Measurements from ENCODE around the gene MARCKS.

Gene MARCKS

GRCh38 chr6:113848280-113848679, 8.9 kb upstream of the MARCKS start:
- H3K4me3 ChIP-seq (ENCODE audit: low read length in 2 of 2): no peak overlapping the region
- no peak overlapping the region for H3K27ac ChIP-seq (replicated peaks; ENCODE audit: low read length)
- H2BK15ac ChIP-seq (ENCODE audit: low read length): no peak overlapping the region
- no peaks in the 10 kb centered on the region for H3K9me3 ChIP-seq (replicated peaks in 1 of 2; ENCODE audit: control insufficient read depth in 2 of 2, insufficient read depth in 1 of 2, low read depth in 1 of 2, low read length in 2 of 2)
- H4K91ac ChIP-seq (ENCODE audit: low read depth, low read length, poor library complexity): no peak overlapping the region
- no peak overlapping the region for H2AFZ ChIP-seq (ENCODE audit: low read length)
- H3K79me1 ChIP-seq (ENCODE audit: low read depth, low read length): no peaks in the 10 kb centered on the region
- no peaks in the 10 kb centered on the region for H3K4me1 ChIP-seq (ENCODE audit: control insufficient read depth in 2 of 2, insufficient read depth in 1 of 2, low read depth in 1 of 2, low read length in 2 of 2)
- H3K36me3 ChIP-seq (replicated peaks in 1 of 2; ENCODE audit: control insufficient read depth in 2 of 2, insufficient read depth in 2 of 2, low read length in 2 of 2): no peaks in the 10 kb centered on the region
- no peak overlapping the region for H2BK5ac ChIP-seq (ENCODE audit: low read length)
- H3K14ac ChIP-seq (ENCODE audit: low read length): no peak overlapping the region
- no peak overlapping the region for H3K4ac ChIP-seq (ENCODE audit: low read length)
- no peak overlapping the region for H2AK5ac ChIP-seq (ENCODE audit: low read depth, low read length)
- no peaks in the 10 kb centered on the region for H3K27me3 ChIP-seq (ENCODE audit: control insufficient read depth in 3 of 3, insufficient read depth in 3 of 3, low read depth in 1 of 3, low read length in 3 of 3)
- H2BK120ac ChIP-seq (ENCODE audit: low read depth, low read length): no peak overlapping the region
- H3K4me2 ChIP-seq (ENCODE audit: insufficient read depth, low read length, poor library complexity, severe bottlenecking): no peak overlapping the region
- H4K8ac ChIP-seq (ENCODE audit: low read depth, low read length): no peak overlapping the region
- no peak overlapping the region for H3K23ac ChIP-seq (ENCODE audit: low read depth, low read length, poor library complexity)
- no peak overlapping the region for H3K9ac ChIP-seq (ENCODE audit: low read depth, low read length, poor library complexity)
- no peak overlapping the region for H2BK12ac ChIP-seq (ENCODE audit: low read length)
- H3K18ac ChIP-seq (ENCODE audit: low read length): no peak overlapping the region
- no peak for DNase-seq (ENCODE audit: low spot score)

- H2BK15ac ChIP-seq (ENCODE audit: low read length): no peak overlapping the region
- no peak overlapping the region for H3K4ac ChIP-seq (ENCODE audit: low read length)
- no peak overlapping the region for H2BK12ac ChIP-seq (ENCODE audit: low read length)
- no peak overlapping the region for H2BK120ac ChIP-seq (ENCODE audit: low read depth, low read length)
- H4K91ac ChIP-seq (ENCODE audit: low read depth, low read length, poor library complexity): no peak overlapping the region
- H3K4me3 ChIP-seq (ENCODE audit: low read length in 2 of 2): no peak overlapping the region
- no peaks in the 10 kb centered on the region for H3K4me1 ChIP-seq (ENCODE audit: control insufficient read depth in 2 of 2, insufficient read depth in 1 of 2, low read depth in 1 of 2, low read length in 2 of 2)
- H3K9ac ChIP-seq (ENCODE audit: low read depth, low read length, poor library complexity): no peak overlapping the region
- no peaks in the 10 kb centered on the region for H3K9me3 ChIP-seq (replicated peaks in 1 of 2; ENCODE audit: control insufficient read depth in 2 of 2, insufficient read depth in 1 of 2, low read depth in 1 of 2, low read length in 2 of 2)
- H3K4me2 ChIP-seq (ENCODE audit: insufficient read depth, low read length, poor library complexity, severe bottlenecking): no peak overlapping the region
- no peak overlapping the region for H2AK5ac ChIP-seq (ENCODE audit: low read depth, low read length)
- DNase-seq (ENCODE audit: low spot score): no peak
- no peak overlapping the region for H2BK5ac ChIP-seq (ENCODE audit: low read length)
- H3K23ac ChIP-seq (ENCODE audit: low read depth, low read length, poor library complexity): no peak overlapping the region
- H3K27ac ChIP-seq (replicated peaks; ENCODE audit: low read length): no peak overlapping the region
- H2AFZ ChIP-seq (ENCODE audit: low read length): no peak overlapping the region
- WGBS, 2 donors (ENCODE audit: extremely low coverage in 2 of 2, insufficient read length in 2 of 2, insufficient replicate concordance in 1 of 2): no CpG with 5 or more reads among the region's 1 CpG
- H3K18ac ChIP-seq (ENCODE audit: low read length): no peak overlapping the region
- H4K8ac ChIP-seq (ENCODE audit: low read depth, low read length): no peak overlapping the region
- H3K14ac ChIP-seq (ENCODE audit: low read length): no peak overlapping the region
- H3K36me3 ChIP-seq (replicated peaks in 1 of 2; ENCODE audit: control insufficient read depth in 2 of 2, insufficient read depth in 2 of 2, low read length in 2 of 2): no peaks in the 10 kb centered on the region
- H3K79me1 ChIP-seq (ENCODE audit: low read depth, low read length): no peaks in the 10 kb centered on the region
- H3K27me3 ChIP-seq (ENCODE audit: control insufficient read depth in 3 of 3, insufficient read depth in 3 of 3, low read depth in 1 of 3, low read length in 3 of 3): no peaks in the 10 kb centered on the region
These were observed 8.3 kb upstream of the MARCKS start for GRCh38 chr6:113848811-113849210.

GRCh38 chr6:113853252-113853651, 3.9 kb upstream of the MARCKS start:
- no peak overlapping the region for H3K4ac ChIP-seq (ENCODE audit: low read length)
- no peak overlapping the region for H3K14ac ChIP-seq (ENCODE audit: low read length)
- no peak overlapping the region for H3K4me2 ChIP-seq (ENCODE audit: insufficient read depth, low read length, poor library complexity, severe bottlenecking)
- H4K8ac ChIP-seq (ENCODE audit: low read depth, low read length): no peak overlapping the region
- H2BK5ac ChIP-seq (ENCODE audit: low read length): no peak overlapping the region
- H2AFZ ChIP-seq (ENCODE audit: low read length): peak overlapping the region; percentile 2
- H3K18ac ChIP-seq (ENCODE audit: low read length): no peak overlapping the region
- no peak overlapping the region for H2BK15ac ChIP-seq (ENCODE audit: low read length)
- H4K91ac ChIP-seq (ENCODE audit: low read depth, low read length, poor library complexity): no peak overlapping the region
- H2BK12ac ChIP-seq (ENCODE audit: low read length): no peak overlapping the region
- H3K4me3 ChIP-seq (ENCODE audit: low read length in 2 of 2): no peak overlapping the region
- H3K27me3 ChIP-seq (ENCODE audit: control insufficient read depth in 3 of 3, insufficient read depth in 3 of 3, low read depth in 1 of 3, low read length in 3 of 3): no peaks in the 10 kb centered on the region
- DNase-seq (ENCODE audit: low spot score): no peak
- no peak overlapping the region for H3K9ac ChIP-seq (ENCODE audit: low read depth, low read length, poor library complexity)
- H3K9me3 ChIP-seq (replicated peaks in 1 of 2; ENCODE audit: control insufficient read depth in 2 of 2, insufficient read depth in 1 of 2, low read depth in 1 of 2, low read length in 2 of 2): no peaks in the 10 kb centered on the region
- H2BK120ac ChIP-seq (ENCODE audit: low read depth, low read length): no peak overlapping the region
- H2AK5ac ChIP-seq (ENCODE audit: low read depth, low read length): no peak overlapping the region
- H3K4me1 ChIP-seq (ENCODE audit: control insufficient read depth in 2 of 2, insufficient read depth in 1 of 2, low read depth in 1 of 2, low read length in 2 of 2): peaks cover 0 to 4% of the 10 kb centered on the region in 2 donors
- H3K36me3 ChIP-seq (replicated peaks in 1 of 2; ENCODE audit: control insufficient read depth in 2 of 2, insufficient read depth in 2 of 2, low read length in 2 of 2): peaks cover 0 to under 1% of the 10 kb centered on the region in 2 donors
- WGBS, 2 donors (ENCODE audit: extremely low coverage in 2 of 2, insufficient read length in 2 of 2, insufficient replicate concordance in 1 of 2): no CpG with 5 or more reads among the region's 3 CpGs
- no peak overlapping the region for H3K27ac ChIP-seq (replicated peaks; ENCODE audit: low read length)
- H3K79me1 ChIP-seq (ENCODE audit: low read depth, low read length): no peaks in the 10 kb centered on the region
- H3K23ac ChIP-seq (ENCODE audit: low read depth, low read length, poor library complexity): no peak overlapping the region

- Histone ChIP-seq H2BK15ac (ENCODE audit: low read length) (peak overlapping the region; percentile 69), H3K36me3 (replicated peaks in 1 of 2; ENCODE audit: control insufficient read depth in 2 of 2, insufficient read depth in 2 of 2, low read length in 2 of 2) (peaks cover 0 to 5% of the 10 kb centered on the region in 2 donors), H2BK12ac (ENCODE audit: low read length) (no peak overlapping the region), H3K23ac (ENCODE audit: low read depth, low read length, poor library complexity) (peak overlapping the region; percentile 36), H3K27ac (replicated peaks; ENCODE audit: low read length) (peak overlapping the region; percentile 40), H3K9ac (ENCODE audit: low read depth, low read length, poor library complexity) (no peak overlapping the region), H4K8ac (ENCODE audit: low read depth, low read length) (no peak overlapping the region), H3K14ac (ENCODE audit: low read length) (no peak overlapping the region), H4K91ac (ENCODE audit: low read depth, low read length, poor library complexity) (no peak overlapping the region), H3K4me2 (ENCODE audit: insufficient read depth, low read length, poor library complexity, severe bottlenecking) (peak overlapping the region; percentile 90), H3K4ac (ENCODE audit: low read length) (no peak overlapping the region), H2BK120ac (ENCODE audit: low read depth, low read length) (peak overlapping the region; percentile 62), H2BK5ac (ENCODE audit: low read length) (peak overlapping the region; percentile 40), H3K9me3 (replicated peaks in 1 of 2; ENCODE audit: control insufficient read depth in 2 of 2, insufficient read depth in 1 of 2, low read depth in 1 of 2, low read length in 2 of 2) (no peaks in the 10 kb centered on the region), H2AK5ac (ENCODE audit: low read depth, low read length) (no peak overlapping the region), H3K79me1 (ENCODE audit: low read depth, low read length) (peaks cover 2% of the 10 kb centered on the region), H3K18ac (ENCODE audit: low read length) (peak overlapping the region; percentile 94), H3K4me3 (ENCODE audit: low read length in 2 of 2) (peak overlapping the region; percentile 83 to 94), H2AFZ (ENCODE audit: low read length) (peak overlapping the region; percentile 89), H3K27me3 (ENCODE audit: control insufficient read depth in 3 of 3, insufficient read depth in 3 of 3, low read depth in 1 of 3, low read length in 3 of 3) (no peaks in the 10 kb centered on the region), H3K4me1 (ENCODE audit: control insufficient read depth in 2 of 2, insufficient read depth in 1 of 2, low read depth in 1 of 2, low read length in 2 of 2) (peaks cover 0 to 4% of the 10 kb centered on the region in 2 donors)
- DNase-seq (ENCODE audit: low spot score): peak; percentile 87
- no CpG with 5 or more reads among the region's 56 CpGs for WGBS, 2 donors (ENCODE audit: extremely low coverage in 2 of 2, insufficient read length in 2 of 2, insufficient replicate concordance in 1 of 2)
These were observed 2.3 kb upstream of the MARCKS start for GRCh38 chr6:113854531-113855499.

Data from neuronal stem cell (in vitro differentiated cells).